ENCODE data around the gene XPNPEP1.
"Not testable (repeated sequence)": the region's sequence is repeated elsewhere in the genome, so short reads cannot be mapped to it uniquely, and the experiment has no call there.

The XPNPEP1 gene

DNA sequence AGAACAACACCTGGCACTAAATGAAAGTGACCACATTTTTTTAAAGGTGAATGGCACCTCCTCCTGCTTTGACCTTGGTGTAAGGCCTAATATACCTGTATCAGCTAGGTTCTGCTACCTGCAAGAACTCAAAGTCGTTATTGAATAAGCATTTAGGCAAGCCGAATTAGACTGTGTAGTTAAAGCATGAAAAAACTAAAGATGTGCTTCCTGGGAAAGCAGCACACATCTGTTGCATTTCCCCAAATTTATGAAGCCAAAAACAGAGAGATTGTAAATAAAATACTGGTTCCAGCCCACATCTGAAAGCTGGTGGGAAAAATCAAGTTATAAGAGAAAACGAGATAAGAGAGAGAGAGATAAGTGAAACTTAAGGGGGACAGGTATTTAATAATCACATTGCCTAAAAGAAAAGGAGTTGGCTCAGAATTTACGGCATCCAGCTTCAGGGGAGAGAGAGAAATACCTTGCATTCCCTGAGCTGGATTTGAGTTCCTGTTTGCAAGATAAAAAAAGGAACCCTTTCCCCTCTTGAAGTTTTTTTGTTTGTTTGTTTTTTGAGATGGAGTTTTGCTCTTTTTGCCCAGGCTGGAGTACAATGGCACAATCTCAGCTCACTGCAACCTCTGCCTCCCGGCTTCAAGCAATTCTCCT lies 1.8 kb upstream of the XPNPEP1 start:
- no peak for DNase-seq (ENCODE audit: low read depth in 1 of 2, low spot score in 1 of 2)

DNA sequence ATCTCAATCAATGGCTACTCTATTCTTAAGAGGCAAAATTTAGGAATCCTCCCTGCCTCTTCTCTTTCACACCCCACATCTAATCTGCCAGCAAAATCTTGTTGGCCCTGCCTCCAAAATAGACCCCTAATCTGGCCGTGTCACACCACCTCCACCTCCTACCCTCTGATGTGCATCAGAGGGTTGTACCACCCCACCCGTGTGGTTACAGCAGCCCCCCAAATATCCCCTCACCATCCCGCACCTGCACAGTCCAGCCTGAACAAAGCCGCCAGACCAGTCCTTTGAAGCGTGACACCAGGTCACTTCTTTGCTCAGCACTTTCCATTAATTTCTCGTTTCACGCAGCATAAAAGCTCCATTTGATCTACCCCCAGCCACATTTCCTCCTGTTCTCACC lies 776 bp upstream of the XPNPEP1 start:
- DNase-seq (ENCODE audit: low read depth in 1 of 2, low spot score in 1 of 2): no peak

DNA sequence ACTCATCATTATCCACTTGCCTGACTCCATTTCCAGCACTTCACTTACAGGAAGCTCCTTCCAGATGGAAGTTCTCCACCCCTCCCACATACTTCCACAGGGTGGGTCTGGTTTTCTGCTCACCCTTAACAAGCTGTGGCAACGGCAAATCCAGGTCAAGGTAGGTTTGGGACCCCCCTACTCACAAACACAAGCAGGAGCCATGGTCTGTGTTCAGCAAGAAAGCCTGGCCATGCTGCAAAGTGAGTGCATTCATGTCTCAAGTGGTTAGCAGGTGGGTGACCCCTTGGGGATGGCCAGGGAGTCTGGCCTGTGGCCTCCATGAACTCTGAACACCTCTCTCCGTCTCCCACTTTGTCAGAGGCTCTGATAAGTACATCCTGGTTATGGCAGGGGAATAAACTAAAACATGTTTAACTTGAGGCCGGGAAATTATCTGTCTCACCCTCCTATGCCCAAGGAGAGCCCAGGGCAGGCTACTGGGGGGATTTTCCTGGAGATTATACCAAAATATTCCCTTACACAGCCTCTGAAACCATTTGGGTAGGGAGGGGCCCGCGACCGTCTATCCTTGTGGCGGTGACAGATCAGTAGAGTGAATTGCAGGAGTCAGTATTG lies 844 bp downstream of the XPNPEP1 start:
- DNase-seq (ENCODE audit: low read depth in 1 of 2, low spot score in 1 of 2): no peak

DNA sequence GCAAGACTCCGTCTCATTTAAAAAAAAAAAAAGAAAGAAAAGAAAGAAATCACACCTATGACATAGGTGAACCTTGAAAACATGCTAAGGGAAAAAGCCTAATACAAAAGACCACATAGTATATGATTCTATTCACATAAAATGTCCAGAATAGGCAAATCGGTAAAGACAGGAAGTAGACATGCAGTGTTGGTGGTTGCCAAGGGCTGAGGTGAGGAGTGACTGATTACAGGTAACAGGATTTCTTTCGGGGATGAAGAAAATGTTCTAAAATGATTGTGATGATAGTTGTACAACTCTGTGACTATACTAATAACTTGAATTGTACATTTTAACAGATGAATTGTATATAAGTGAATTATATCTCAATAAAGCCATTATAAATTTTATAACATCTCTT lies 3.3 kb downstream of the XPNPEP1 start:
- DNase-seq (ENCODE audit: low read depth in 1 of 2, low spot score in 1 of 2): no peak

DNA sequence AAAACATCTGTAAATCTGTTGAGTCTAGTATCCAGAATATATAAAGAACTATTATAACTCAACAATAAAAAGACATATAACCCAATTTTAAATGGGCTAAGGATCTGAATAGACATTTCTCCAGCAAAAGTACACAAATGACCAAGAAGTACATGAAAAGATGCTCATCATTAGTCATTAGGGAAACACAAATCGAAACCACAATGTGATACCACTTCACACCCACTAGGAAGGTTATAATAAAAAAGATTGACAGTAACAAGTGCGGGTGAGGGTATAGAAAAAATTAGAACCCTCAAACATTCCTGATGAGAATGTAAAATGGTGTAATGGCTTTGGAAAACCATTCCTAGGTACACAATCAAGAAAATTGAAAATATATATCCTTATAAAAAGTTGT lies 4.1 kb downstream of the XPNPEP1 start:
- DNase-seq (ENCODE audit: low read depth in 1 of 2, low spot score in 1 of 2): no peak

DNA sequence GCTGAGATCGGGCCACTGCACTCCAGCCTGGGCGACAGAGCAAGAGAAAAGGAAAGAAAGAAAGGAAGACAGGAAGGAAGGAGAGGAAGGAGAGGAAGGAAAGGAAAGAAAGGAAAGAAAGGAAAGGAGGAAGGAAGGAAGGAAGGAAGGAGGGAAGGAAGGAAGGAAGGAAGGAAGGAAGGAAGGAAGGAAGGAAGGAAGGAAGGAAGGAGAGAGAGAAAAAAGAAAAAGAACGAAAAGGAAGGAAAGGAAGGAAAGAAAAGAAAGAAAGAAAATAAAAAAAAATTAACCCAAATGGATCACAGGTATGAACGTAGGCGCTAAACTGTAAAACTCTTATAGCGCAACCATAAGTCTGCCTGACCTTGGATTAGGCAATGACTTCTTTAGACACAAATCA lies 4.6 kb downstream of the XPNPEP1 start:
- not testable (repeated sequence) for DNase-seq (ENCODE audit: low read depth in 1 of 2, low spot score in 1 of 2)

DNA sequence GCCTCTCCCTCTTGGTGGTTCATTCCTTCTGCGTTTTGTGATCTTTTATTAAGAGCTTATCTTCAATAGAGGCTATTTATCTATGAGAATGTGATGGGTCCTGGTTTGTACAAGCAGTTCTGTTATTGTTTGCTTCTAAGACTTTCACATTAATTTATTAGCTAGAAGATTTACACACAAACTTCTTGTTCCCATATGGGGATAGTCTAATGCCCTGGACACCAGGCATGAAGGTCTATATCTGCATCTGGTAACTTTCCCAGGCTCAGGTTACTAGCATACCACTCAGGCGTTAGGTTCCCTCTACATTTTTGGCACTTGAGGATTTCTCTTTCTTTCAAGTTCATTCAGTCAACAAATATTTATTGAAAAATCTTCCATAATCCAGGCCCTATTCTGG lies 7.7 kb downstream of the XPNPEP1 start:
- DNase-seq (ENCODE audit: low read depth in 1 of 2, low spot score in 1 of 2): no peak

DNA sequence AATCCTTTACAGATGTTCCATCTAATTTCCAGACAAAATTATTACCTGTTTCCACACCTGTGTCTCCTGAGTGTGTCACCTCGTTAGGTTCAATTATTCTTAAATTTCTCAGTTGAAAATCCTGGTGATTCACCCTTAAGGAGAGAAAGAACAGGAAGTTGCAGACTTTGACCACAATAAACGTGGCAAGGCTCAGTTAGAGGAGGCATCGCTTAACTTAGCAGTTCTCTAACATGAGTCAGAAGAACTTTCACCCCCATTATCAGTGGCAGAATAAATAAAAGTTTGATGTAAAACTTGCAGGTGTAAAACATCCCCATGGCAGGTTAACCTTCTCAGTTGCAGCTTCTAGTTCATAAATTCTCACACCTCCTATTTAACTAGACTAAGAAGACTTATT lies 8.3 kb downstream of the XPNPEP1 start:
- DNase-seq (ENCODE audit: low read depth in 1 of 2, low spot score in 1 of 2): no peak

DNA sequence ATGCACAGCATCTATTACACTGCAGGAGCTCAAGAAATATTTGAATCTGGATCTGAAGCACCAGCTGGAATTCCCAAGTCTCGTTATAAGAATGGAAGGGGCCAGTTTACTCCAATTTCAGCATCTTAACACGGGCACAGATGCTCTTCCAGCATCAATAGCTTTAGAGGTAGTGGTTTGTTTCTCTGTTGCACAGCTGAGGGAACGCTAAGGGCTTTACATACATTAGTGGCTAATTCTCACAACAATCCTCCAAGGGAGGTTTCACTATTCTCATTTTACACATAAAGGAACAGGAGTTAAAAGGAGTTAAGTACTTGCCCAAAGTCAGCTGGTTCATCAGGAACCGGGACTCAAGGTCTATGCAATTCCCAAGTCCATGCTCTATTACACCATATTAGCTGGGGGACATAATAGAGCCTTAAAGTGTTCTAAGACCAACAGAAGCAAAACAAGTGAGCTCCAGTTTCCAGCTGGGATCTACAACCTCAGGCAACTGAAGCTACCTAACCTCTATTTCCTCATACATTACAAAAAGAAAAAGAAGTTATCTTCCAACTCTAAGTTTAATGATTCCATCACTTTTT lies 9.9 kb downstream of the XPNPEP1 start:
- DNase-seq (ENCODE audit: low read depth in 1 of 2, low spot score in 1 of 2): no peak

DNA sequence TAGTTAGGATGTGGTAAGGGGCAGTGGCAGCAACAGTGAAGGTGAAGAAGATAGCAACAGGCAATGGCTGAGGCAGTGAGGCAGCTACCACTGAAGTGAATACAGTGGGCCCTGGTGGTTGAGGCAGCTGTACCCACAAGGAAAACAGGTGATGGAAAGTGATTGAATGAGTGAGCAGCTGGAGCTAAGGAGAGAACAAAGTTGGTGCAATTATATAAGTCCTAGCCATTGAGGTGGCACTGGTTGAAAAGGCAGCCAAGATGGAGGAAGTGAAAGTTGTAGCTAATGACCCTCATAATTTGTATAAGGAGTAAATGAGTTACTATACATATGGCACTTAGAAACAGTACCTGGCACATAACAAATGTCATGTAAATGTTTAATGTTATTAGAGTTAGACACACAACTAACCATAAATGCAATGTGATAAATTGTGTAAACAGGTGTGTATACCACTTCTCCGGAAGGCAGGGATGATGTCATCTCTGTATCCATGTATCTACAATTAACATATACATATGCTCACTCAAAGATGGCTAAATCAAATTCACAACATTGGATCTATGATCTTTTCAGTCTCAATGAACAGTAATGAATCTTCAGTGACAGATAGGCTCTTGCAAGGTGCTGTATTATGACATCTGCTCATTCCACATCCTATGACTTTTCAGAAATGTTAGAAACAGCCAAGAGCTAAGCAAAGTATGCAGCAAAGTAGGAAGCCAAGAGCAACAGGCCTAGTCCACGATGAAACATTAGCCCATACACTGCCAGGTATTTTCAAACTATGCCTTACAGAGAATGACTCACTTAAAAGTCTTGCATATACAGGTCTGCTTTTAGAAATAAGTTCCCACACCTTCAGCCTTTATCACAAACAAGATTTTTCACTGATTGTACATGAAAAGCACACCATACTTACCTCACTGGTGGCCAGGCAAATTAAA lies 10.7 kb downstream of the XPNPEP1 start:
- no peak for DNase-seq (ENCODE audit: low read depth in 1 of 2, low spot score in 1 of 2)

DNA sequence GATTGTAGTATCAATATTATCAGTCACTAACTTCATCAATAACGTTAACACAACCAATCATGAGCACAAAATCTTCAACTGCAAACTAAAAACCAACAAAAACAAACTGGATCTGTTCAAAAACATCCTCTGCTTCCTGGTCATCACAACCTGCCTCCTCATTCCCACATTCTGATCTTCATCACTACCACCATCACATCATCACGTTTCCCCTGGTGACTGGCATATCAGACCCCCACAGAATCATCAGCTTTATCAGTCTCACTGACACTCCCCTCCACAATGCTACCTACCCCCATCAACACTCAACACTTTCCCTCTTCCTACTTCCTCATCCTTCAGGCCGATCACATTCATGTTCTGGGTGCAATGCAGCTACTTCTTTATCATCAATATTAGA lies 11.4 kb downstream of the XPNPEP1 start:
- DNase-seq (ENCODE audit: low read depth in 1 of 2, low spot score in 1 of 2): no peak

DNA sequence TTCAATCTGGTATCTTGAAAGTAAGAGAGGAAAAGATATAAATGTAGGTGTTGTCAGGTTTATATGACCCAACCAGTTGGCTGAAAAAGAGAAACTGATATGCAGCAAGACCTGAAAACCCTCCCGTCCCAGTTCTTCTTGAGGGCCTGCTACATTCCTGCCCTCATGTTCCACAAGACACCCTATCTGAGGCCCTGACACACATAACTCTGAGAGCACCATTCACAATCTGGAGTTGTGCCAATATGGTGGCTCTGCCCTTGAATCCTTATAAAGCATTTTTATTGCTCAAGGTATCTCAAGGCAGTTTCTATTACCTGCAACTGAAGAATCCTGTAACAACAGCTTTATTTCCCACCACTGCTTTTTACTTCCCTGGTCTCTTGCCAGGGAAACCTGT lies 17.0 kb downstream of the XPNPEP1 start:
- DNase-seq (ENCODE audit: low read depth in 1 of 2, low spot score in 1 of 2): no peak

DNA sequence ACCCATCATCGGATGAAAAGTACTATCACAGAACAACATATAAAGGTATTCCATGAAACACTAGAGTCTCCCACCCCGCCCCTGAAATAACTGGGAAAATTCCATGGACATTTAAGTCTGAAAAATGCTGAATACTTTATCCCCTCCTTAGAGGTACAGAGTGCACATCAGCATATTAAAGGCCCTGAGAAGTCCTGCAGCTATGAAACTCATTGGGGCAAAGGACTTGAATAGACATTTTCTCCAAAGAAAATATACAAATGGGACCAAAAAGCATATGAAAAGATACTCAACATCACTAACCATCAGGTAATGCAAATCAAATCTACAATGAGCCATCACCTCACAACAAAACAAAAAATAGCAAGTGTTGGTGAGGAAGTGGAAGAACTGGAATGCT lies 18.9 kb downstream of the XPNPEP1 start:
- no peak for DNase-seq (ENCODE audit: low read depth in 1 of 2, low spot score in 1 of 2)

DNA sequence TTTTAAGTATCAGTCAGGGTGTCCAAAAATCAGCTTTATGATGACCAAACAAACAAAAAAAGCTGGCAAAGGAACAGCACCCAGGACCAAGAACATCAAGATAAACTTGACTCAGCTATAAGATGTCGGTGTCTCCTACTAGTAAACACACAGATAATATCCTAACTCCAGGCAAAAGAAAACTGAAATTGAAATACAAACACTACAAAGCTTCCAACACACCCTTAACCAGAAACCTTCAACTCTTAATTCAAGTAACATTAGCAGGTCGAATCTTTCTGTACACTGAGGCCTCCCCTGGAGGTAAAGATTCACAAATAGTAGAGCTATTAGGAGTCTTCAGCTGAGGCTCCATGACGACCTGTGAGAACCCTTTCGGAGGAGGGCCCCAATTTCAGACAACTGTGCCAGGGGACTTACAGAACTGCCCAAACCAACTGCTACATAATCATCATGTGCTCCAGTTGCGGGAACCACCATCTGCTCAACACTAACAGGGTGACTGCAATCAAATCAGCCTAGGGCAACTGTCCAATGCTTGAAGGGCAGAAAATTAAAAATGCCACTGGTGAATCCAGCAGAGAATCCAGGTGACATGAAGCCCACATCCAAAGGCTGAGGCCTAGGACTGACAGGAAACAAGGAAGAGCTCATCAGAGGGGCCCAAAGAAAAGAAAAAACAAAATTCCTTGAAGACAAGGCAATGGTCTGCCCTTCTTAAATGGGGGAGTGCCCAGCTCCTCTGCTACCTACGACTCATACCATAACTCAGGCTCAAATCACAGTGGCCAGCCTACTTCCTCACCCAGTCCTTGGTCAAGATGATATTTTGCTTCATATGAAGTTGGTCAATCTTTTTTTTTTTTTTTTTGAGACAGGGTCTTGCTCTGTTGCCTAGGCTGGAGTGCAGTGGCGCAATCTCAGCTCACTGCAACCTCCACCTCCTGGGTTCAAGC lies 20.0 kb downstream of the XPNPEP1 start:
- DNase-seq (ENCODE audit: low read depth in 1 of 2, low spot score in 1 of 2): no peak

DNA sequence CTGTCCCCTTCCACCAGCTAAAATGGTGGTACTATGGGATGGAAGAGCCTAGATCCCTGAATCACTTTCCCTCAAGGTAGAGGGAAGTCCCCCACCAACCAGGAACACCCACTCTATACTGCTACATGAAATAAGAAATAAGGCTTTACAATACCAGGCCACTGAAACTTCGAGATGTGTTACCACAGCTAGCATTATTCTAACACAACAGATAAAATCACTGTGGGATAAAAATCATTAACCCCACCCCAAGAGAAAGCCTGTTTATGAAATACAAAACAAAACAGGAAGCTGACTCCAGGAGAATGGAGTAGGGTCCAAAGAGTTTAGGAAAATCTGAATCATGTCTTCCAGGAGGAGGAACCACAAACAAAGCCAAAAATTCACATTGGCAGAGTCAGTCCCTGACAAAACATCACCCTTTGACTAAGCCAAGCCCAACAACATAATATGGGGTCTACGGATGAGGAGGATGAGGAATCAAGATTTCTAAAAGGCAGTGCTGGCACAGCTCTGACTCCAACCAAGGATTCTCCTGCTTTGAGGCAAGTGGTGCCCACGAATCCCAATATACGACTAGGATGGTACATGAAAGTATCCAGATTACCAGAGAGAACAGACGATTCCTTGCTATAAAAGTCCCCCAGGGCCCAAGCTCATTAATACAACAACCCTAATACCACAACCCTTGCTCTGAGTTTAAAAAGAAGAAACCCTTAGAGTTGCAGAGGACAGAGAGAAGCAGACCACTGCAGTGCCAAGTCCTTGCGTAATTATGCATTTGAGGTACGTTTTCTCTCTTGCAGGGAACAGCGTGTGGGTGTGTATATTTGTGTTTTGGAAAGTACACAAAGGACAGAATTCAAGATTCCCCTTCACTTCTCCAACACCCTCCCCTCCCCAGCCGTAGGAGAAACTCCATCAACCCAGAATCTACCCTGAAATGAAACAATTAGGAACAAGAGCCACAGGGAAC lies 23.7 kb downstream of the XPNPEP1 start:
- no peak for DNase-seq (ENCODE audit: low read depth in 1 of 2, low spot score in 1 of 2)

DNA sequence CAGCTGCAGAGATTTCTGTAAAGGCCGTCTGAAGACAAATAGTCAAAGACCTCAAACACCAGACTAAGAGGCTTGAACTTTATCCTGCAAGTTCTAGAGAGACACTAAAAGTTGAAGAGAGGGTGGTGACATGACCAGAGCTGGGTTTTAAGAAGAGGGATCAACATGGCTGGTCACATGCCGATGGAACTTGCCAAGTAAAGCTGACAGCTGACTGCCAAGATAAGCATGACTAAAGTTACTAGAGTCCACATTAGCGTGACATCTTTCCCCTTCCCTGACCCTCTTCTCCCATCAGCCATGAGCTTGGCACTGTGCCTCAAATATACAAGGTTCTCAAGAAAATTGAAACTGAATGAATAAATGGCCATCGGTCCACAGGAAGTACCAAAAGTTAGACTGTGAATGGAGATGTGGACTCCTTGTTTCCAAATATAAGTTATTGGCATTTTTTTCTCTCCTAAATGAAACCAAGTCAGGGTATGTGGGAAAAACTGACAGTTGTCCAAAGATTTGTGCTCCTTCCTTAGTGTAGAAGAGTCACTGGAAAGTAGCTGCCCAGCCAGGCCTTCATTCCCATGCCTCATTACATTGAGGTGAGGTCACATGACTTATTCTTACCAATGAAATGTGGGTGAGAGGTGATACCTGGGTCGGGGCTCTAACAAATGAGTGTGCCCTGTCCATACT lies 24.5 kb downstream of the XPNPEP1 start:
- no peak for DNase-seq (ENCODE audit: low read depth in 1 of 2, low spot score in 1 of 2)

DNA sequence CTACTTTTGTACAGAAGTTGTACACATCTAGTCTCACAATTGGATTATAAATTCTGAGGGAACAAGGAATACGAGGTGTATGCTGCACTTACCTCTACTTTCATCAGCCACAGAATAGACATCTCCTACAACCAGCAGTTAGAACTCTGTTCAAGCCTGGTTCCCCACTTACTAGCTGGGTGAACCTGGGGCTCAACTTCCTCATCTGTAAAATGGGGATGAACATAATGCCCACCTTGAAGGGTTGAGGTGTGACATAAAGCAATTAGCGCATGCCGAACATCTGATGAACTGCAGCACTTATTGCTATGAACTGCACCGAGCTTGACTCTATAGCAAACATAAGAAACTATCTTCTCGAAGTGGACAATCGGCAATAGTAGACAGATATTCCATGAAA lies 25.3 kb downstream of the XPNPEP1 start:
- DNase-seq (ENCODE audit: low read depth in 1 of 2, low spot score in 1 of 2): no peak

DNA sequence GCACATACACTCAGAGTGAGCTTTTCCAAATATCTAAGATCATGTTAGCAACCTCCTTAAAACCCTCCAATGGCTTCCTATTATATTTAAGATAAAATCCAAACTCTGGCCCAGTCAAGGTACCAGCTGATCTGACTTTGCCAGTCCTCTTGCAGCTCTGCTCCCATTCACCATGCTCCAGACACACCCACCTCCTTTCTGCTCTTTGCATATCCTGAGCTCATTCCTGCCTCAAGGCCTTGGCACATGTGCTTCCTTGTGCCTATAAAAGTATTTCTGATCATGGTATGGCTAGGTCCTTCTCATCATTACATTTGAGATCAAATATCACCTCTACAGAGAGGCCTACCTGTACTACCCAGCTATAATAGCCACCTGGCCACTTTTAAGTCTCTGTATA lies 27.5 kb downstream of the XPNPEP1 start:
- no peak for DNase-seq (ENCODE audit: low read depth in 1 of 2, low spot score in 1 of 2)
